GM21529 (cell line): ENCODE measurements around the gene SERAC1.

Experiments
- ATAC-seq: cut with Tn5 transposase; IDR thresholded peaks from one replicate; pipeline ENCODE4 v1.9.1; 2021; ENCODE audit not compliant: unreplicated experiment

SERAC1 gene

GRCh38 chr6:158060455-158061360 is 107.4 kb downstream of the SERAC1 start:
- ATAC-seq: no peak
